Transverse colon (tissue), 4 donors: Measurements from ENCODE around the gene PIP5K1B. TPM values are rescaled to one million over a fixed set of nuclear protein-coding genes. Genes with fewer than 3 reads are reported as not detected.

ENCODE experiments used
- DNase-seq: peaks from one replicate; pipeline ENCODE4 v3.0.0-alpha.2; 2019
- H3K27ac ChIP-seq, 4 donors: fragments of 200-600 bp; sonication (generic); 2 replicates each; pipeline ENCODE4 v1.5.1; 2016 to 2018; ENCODE audit warnings: inconsistent platforms in 4 of 4
- H3K27me3 ChIP-seq: fragments of 200-600 bp; sonication (generic); 2 replicates; pipeline ENCODE4 v1.5.1; 2017; ENCODE audit warnings: inconsistent platforms
- H3K36me3 ChIP-seq, 4 donors: fragments of 200-600 bp; sonication (generic); 2 replicates each; pipeline ENCODE4 v1.5.1; 2017 to 2019; ENCODE audit warnings: inconsistent platforms in 4 of 4
- H3K4me1 ChIP-seq, 4 donors: fragments of 200-600 bp; sonication (generic); 2 replicates each; pipeline ENCODE4 v1.5.1; 2017 to 2020; ENCODE audit warnings: inconsistent platforms in 4 of 4
- H3K4me3 ChIP-seq, 4 donors: fragments of 200-600 bp; sonication (generic); 1 replicate in 1 of 4; 2 replicates in 3 of 4; pipeline versions ENCODE4 v1.5.1 to v1.6.1; 2017 to 2019; ENCODE audit warnings: inconsistent platforms in 4 of 4
- H3K9me3 ChIP-seq, 2 donors: fragments of 200-600 bp; sonication (generic); 2 replicates each; pipeline ENCODE4 v1.5.1; 2017 to 2019; ENCODE audit warnings: inconsistent platforms in 2 of 2
- EP300 ChIP-seq: sonication (generic); formaldehyde crosslinking; IDR thresholded peaks from one replicate; pipeline ENCODE4 v1.6.1; 2017; ENCODE audit warnings: antibody characterized with exemption, low read depth
- POLR2A ChIP-seq: fragments of 450-650 bp; IDR thresholded peaks from one replicate; pipeline ENCODE4 v1.6.1; 2016; ENCODE audit warnings: antibody characterized with exemption, mild to moderate bottlenecking, moderate library complexity
- POLR2AphosphoS5 ChIP-seq, 3 donors: sonication (generic); formaldehyde crosslinking; IDR thresholded peaks; one replicate each; pipeline ENCODE4 v1.6.1; 2016; ENCODE audit warnings: antibody characterized with exemption in 3 of 3
- WGBS, 2 donors: methylation state at CpG; one replicate each; pipeline ENCODE4 v1.1.5; 2018; ENCODE audit warnings: low coverage in 1 of 2; 5-methylcytosine and 5-hydroxymethylcytosine counted together
- in situ Hi-C, 4 donors: fragments of 200-750 bp; cut with MboI; loops; one replicate each; pipeline versions ENCODE4 v1.15.0 to v1.15.1; 2017; ENCODE audit warnings: low sequenced_read_pairs in 3 of 4, low pct_ligation_motif_present in 1 of 4, low pct_unique_long_range_greater_than_20kb in 1 of 4
- intact Hi-C: fragments of 100-400 bp; cut with DNase I; formaldehyde crosslinking; loops from one replicate; pipeline ENCODE4 v1.15.1; 2023; ENCODE audit warnings: low total_unique reads
- total RNA-seq, 4 donors: library from RNA; depleted of rRNA; stranded (reverse); fragments of >200 nt; gene quantifications; one replicate each; pipeline ENCODE4 v1.1.0, GENCODE V29; 2016
- TF ChIP-seq, protein P1 (sequence below), 5 experiments: fragments of 200-600 bp in 3 of 5; fragments of 450-650 bp in 2 of 5; sonication (generic) in 3 of 5; IDR thresholded peaks; 1 replicate in 2 of 5; 2 replicates in 3 of 5; pipeline ENCODE4 v1.5.1; 2016 to 2017; ENCODE audit warnings: antibody characterized with exemption in 5 of 5, inconsistent platforms in 3 of 5, mild to moderate bottlenecking in 2 of 5, moderate library complexity in 1 of 5

PIP5K1B gene
- total RNA-seq, 4 donors from 2014 or later, result 45.6 to 104 (median 76.0) TPM

DNA sequence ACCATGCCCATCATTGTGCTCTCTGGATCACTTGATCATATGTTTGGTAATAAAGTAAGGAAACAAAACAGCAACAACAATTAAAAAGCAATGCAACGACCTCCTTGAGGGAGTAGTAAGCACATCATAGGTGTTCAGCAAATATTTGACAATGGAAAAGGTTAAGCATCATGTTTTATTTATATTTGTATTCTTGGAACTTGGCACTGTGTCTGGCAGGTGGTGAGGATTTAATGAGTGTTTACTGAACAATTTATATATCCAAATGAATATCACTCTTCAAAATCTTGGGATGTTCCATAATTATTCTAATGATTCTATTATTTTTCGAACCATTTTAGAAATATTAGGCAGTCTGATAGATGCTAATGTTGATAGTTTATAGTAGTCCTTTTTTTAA is 6.2 kb downstream of the PIP5K1B start:
- intact Hi-C loops, result no loop called here

DNA sequence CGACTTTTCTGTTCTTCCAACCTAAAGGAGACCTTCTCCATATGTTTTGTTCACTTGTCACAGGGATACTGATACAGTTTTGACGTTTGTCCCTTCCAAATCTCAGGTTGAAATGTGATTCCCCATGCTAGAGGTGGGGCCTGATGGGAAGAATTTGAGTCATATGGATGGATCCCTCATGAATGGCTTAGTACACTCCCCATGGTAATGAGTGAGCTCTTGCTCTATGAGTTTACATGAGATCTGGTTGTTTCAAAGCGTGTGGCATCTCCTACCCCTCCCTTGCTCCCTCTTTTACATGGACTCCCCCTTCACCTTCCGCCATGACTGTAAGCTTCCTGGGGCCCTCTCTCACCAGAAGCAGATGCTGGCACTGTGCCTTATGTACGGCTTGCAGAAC is 6.9 kb downstream of the PIP5K1B start:
- Histone ChIP-seq H3K27me3 (no peaks in the 10 kb centered on the region), H3K4me1 (peaks cover 0 to 30% (median 12%) of the 10 kb centered on the region in 4 donors), H3K9me3 (no peaks in the 10 kb centered on the region), H3K27ac (no peak overlapping the region), H3K4me3 (no peak overlapping the region), H3K36me3 (no peaks in the 10 kb centered on the region)
- WGBS, 2 donors, result 85 to 91% methylated on average over 5 of the region's 5 CpGs
- in situ Hi-C loops, result loop anchor here in 2 of 4 donors (25.0 kb wide), 2 partner anchors 125 to 275 kb away; no protein-coding TSS in a partner anchor
- intact Hi-C loops, result no loop called here
- DNase-seq, result no peak
- no peak for TF ChIP-seq POLR2AphosphoS5 (IDR thresholded peaks at IDR 0.05)

More for the DNA sequence above, 6.2 kb downstream of the PIP5K1B start:
- Histone ChIP-seq H3K4me1 (peaks cover 0 to 25% (median 12%) of the 10 kb centered on the region in 4 donors), H3K27ac (no peak overlapping the region), H3K4me3 (no peak overlapping the region), H3K27me3 (no peaks in the 10 kb centered on the region), H3K36me3 (no peaks in the 10 kb centered on the region), H3K9me3 (no peaks in the 10 kb centered on the region)
- DNase-seq, result no peak
- in situ Hi-C loops, result loop anchor here in 2 of 4 donors (25.0 kb wide), 2 partner anchors 126 to 276 kb away; no protein-coding TSS in a partner anchor
- WGBS, 2 donors, result 58 to 63% methylated on average over 2 of the region's 2 CpGs
- no peak for TF ChIP-seq EP300

DNA sequence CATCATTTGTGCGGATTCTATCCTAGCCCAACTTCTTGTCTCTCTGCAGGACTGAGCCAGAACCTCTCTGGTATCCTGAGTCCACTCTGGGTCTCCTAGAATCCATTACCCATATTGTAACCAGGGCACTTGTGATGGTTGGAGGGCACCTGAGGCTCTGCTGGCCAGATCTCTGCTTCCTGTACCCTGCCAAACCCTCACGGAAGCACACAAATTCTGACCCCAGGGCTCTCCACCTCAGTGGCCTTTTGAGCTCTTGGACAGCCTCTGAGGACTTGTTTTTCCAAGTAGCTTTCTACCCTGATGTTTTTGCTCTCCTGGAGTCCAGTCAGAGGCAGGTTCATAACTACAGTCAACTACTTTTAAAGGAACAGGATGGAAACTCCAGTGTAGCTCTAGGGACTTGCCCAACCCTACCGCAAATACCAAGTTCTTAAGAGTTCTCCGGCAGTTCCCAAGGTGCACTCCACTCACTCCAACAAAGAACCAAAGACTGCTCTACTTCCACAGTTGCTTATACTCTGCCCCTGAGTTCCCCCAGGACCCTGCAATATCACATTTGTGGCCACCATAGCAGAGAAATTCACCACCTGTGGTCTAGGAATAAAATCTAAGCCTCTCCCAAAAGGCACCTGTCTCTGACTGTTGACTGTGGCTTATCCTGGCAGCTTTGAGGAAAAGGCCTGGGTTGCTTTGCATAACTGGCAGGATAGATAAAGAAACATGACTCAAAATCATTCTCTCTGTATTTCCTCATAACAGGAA is 9.6 kb downstream of the PIP5K1B start:
- no peaks in the 10 kb centered on the region for H3K9me3 ChIP-seq
- 87 to 88% methylated on average over 3 to 4 of the region's 4 CpGs for WGBS, 2 donors
- intact Hi-C loops, result no loop called here
- no peak overlapping the region for H3K27ac ChIP-seq
- in situ Hi-C loops, result loop anchor here in 2 of 4 donors (25.0 kb wide), 2 partner anchors 123 to 273 kb away; no protein-coding TSS in a partner anchor
- no peak for DNase-seq
- H3K27me3 ChIP-seq, result no peaks in the 10 kb centered on the region
- TF ChIP-seq EP300 (no peak), POLR2A (no peak), POLR2AphosphoS5 (IDR thresholded peaks at IDR 0.05) (no peak)
- TF ChIP-seq, protein P1, sequence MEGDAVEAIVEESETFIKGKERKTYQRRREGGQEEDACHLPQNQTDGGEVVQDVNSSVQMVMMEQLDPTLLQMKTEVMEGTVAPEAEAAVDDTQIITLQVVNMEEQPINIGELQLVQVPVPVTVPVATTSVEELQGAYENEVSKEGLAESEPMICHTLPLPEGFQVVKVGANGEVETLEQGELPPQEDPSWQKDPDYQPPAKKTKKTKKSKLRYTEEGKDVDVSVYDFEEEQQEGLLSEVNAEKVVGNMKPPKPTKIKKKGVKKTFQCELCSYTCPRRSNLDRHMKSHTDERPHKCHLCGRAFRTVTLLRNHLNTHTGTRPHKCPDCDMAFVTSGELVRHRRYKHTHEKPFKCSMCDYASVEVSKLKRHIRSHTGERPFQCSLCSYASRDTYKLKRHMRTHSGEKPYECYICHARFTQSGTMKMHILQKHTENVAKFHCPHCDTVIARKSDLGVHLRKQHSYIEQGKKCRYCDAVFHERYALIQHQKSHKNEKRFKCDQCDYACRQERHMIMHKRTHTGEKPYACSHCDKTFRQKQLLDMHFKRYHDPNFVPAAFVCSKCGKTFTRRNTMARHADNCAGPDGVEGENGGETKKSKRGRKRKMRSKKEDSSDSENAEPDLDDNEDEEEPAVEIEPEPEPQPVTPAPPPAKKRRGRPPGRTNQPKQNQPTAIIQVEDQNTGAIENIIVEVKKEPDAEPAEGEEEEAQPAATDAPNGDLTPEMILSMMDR (IDR thresholded peaks at IDR 0.05), result no peak
- no peaks in the 10 kb centered on the region for H3K36me3 ChIP-seq
- peaks cover 6 to 36% (median 23%) of the 10 kb centered on the region in 4 donors for H3K4me1 ChIP-seq
- H3K4me3 ChIP-seq, result no peak overlapping the region

DNA sequence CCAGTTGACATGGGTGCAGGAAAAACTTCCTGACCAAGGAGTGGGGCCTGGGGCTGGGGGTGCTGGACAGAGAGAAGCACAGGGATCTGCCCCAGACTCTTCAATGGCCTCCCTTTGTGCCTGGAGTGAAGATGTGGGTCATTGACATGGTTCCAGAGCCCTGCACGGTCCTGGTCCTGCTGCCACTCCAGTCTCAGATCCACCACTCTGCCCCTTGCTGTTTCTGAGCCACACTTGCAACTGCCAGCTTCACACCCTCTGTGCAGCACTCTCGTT is 10.1 kb downstream of the PIP5K1B start:
- Histone ChIP-seq H3K27me3 (no peaks in the 10 kb centered on the region), H3K36me3 (no peaks in the 10 kb centered on the region), H3K4me1 (peaks cover 6 to 40% (median 27%) of the 10 kb centered on the region in 4 donors), H3K9me3 (no peaks in the 10 kb centered on the region), H3K27ac (no peak overlapping the region), H3K4me3 (no peak overlapping the region)
- intact Hi-C loops (no loop called here), in situ Hi-C loops (loop anchor here in 2 of 4 donors (25.0 kb wide), 2 partner anchors 122 to 272 kb away; no protein-coding TSS in a partner anchor)
- 78 to 92% methylated on average over 2 of the region's 2 CpGs for WGBS, 2 donors
- DNase-seq, result no peak
- TF ChIP-seq EP300, result no peak

DNA sequence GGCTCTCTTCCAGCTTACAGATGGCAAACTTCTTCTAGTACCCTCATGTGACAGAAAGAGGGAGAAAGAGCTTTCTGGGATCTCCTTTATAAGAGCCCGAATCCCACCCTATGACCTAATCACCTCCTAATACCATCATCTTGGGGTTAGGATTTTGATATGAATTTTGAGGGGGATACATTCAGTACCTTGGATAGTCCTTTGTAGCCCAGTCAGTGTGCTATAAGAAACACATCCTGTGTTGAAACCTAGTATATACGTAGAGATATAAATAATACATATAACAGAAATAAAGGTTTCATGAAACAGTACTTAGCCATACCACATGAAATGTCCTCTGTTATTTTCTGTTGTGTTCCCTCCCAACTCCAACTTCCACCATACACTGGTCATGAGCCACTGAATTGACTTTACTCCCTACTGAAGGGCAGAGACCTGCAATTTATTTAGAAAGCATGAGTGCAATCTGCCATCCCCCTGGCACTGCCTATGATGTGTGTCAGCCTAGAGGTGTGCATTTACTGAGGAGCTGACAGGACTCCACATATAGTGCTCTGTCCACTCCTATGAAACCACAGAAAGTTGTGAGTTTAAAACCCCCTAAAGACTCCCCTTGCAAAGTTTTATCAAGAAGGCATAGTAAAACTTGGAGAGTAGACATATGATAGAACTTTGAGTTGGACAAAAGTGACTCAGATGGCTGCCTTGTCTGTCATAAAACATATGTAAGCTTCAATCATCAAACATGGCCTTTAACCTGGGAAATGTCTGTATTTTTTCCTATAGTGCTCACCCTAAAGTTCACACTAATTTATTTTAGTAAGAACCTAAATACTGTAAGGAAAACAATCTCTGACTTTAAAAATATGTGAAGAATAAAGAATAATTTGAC is 12.8 kb downstream of the PIP5K1B start:
- peaks cover 6 to 41% (median 25%) of the 10 kb centered on the region in 4 donors for H3K4me1 ChIP-seq
- in situ Hi-C loops (loop anchor here in 2 of 4 donors (25.0 kb wide), 2 partner anchors 120 to 270 kb away; no protein-coding TSS in a partner anchor), intact Hi-C loops (no loop called here)
- no peaks in the 10 kb centered on the region for H3K36me3 ChIP-seq
- TF ChIP-seq, protein P1 (IDR thresholded peaks at IDR 0.05), result no peak
- TF ChIP-seq POLR2AphosphoS5 (IDR thresholded peaks at IDR 0.05), result no peak
- TF ChIP-seq POLR2A, result no peak
- TF ChIP-seq EP300, result no peak
- peak overlapping the region; percentile 42 to 52 (median 47) for H3K27ac ChIP-seq
- no peak for DNase-seq
- no peak overlapping the region for H3K4me3 ChIP-seq
- no peaks in the 10 kb centered on the region for H3K27me3 ChIP-seq
- WGBS, 2 donors, result 82 to 86% methylated on average over 2 of the region's 2 CpGs
- no peaks in the 10 kb centered on the region for H3K9me3 ChIP-seq
